NCI-H146 treated with DMSO at 0.1 percent for 48 hours (cell line): ENCODE results near the gene RSPH9.

Experiments used
- DNase-seq: peaks from one replicate; lab custom pipeline; 2025; ENCODE audit not compliant: unreplicated experiment; lab: John Stamatoyannopoulos, UW

Gene RSPH9

DNA sequence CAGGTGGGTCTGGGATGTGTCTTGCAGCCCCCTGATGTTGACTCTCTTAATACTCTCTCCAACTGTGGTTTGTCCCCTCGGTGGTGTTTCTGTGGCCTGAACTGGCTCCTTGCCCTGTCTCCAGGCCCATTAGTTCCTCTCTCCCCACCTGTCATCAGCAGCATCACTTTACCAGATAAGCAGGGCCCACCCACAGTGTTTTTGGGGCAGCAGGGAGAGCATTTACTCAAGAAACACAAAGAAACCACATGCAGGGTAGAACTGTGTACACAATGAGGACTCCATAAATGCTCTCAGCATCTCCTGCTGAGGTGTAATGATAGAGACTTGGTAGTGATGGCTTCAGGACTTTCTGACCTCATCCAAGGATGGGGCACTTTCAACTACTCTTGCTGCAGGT is 62.9 kb downstream of the RSPH9 start:
- DNase-seq, result peak; percentile 98

DNA sequence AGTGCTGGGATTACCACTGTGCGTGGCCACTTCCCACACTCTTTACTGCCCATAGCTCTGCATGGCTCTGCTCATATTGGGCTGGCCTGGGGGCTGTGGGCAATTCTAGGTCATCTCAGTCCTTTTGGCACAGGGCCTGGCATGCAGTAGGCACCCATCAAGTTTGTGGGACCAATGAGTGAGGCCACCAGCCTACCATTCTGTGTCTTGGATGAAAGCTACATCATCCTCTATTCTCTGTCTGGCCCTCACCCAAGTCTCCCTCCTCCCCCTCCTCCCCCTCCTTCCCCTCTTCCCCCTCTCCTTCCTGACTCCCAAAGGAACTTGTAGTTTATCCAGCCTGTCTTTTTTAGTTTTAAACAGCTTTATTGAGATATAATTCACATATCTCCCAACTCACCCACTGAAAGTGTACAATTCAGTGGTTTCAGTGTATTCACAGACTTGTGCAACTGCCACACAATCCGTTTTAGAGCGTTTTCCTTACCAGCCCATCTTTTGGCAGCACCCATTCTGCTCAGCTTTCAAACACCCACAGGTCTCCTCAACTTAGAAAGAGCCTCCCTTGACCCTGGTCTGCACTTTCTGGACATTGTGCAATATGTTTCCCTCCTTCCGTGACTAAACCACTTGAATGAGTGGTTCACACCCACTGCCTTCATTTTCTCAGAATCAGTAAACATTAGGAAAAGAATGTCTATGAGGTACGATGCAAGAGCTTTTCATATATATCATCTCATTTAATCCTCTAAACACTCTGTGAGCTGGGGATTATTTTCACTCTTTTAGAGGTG is 64.2 kb downstream of the RSPH9 start:
- no peak for DNase-seq

DNA sequence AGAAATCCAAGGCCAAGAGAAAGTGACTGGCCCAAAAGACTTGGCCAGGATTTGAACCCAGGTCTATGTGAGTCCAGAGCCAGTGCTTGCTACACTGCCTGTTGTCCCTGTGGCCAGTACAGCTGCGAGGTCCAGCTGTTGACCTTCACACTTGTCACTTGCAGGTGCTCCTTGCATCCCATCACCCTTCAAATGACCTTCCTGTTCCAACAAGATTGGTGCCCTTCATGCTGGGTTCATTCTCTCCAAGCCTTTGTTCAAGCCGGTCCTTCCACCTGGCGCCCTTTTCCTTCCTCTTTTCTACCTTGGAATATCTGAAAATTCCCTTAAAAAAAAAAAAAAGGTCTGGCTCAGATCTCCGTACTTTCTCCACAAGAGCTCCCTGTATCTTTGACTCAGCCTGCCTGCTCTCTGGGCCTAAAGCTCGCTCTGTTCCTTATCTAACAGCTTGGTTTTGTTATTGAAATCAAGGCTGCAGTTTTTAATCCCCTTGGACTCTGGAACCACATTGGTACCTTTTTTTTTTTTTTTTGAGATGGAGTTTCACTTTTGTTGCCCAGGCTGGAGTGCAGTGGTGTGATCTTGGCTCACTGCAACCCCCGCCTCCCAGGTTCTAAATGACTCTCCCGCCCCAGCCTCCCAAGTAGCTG is 64.9 kb downstream of the RSPH9 start:
- peak; percentile 28 for DNase-seq

DNA sequence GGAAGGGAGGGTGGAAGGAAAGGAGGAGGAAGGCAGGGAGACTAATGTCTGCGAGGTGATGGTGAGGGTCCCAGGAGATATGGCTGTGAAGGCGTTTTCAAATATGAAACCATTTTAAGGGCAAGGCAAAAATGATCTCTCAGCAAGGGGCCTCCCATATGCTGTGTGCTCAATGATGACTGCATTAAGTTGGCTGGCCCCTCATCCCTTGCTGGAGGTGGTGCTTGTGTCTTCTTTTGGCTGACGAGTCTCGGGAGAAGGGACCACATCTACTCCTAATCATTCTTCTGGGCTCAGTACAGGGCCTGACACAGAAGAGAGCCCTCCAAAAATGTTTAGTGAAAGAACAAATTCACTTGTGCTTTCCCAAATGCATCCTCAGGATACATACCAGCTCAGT is 65.7 kb downstream of the RSPH9 start:
- no peak for DNase-seq

DNA sequence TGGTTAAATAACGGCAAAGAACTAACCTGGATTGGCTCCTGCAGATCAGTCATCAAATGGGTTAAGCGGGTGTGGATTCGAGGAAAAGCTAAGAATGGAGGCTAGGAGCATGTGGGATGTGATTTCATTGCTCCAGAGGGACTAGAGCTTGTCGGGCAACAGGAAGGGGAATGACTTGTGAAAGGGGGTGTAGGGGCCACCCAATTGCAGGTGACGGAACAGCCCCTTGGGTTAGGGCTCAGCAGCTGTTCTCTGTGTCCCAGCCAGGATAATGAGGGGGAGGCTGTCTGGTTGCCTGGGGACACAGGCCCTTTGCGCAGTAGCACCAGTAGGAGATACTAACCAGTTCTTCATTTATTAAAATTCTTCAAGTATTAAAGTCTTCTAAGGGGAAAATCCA is 67.7 kb downstream of the RSPH9 start:
- no peak for DNase-seq

DNA sequence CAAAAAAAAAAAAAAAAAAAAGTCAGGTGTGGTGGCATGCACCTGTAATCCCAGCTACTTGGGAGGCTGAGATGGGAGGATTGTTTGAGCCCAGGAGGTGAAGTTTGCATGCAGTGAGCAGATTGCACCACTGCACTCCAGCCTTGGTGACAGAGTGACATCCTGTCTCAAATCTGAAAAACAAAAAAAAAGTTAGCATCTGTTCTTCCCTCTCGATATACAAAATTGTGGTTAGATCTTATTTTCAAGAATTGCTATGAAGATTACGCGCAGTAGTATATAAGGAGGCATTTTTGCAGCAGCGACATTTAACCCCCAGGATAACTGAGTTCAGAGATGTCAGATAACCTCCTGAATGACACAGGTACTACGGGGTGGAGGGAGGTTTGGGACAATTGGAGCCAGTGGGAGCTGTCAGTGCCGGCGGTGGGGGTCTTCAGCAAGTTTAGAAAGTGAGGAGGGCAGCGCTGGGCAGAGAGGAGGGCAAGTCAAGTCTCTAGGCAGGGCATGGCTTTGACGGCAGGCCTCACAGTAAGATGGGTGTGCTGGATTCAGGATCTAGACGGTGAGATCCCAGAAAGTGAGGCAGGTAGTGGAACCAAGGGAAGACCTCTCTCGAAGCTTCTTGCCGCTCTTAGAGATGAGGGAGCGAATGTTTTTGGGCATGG is 68.9 kb downstream of the RSPH9 start:
- no peak for DNase-seq

DNA sequence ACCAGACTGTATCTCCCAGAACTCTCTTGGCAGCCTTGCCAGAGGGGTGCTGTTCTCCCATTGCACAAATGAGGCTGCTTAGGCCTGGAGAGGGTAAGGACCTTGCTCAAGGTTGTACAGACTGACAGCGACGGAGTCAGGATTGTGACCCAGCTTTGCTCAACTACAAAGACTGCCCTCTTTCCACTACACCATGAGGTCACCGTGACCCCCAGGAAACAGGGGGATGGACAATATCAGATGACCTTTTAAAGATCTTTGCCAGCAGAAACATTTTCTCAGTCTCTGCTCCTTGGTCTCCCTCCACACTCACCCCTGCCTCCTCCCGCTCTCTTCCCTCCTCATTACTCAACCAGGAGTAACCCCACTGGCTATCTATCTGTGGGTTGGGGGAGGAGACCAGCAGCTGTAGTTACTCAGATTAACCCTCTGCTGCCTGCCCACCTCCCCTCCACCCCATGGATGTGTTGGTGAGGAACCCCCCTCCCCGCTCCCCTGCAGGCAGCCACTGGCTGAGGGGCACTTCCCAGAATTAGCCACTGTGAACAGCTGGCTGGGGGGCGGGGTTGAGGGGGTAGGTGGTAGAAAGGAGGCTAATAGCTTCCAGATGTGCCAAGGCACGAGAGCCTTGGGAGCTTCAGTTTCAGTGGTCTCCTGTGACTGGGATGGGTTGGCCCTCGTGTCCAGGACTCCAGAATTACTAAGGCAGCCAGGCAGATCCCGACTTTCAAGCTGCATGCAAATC is 69.6 kb downstream of the RSPH9 start:
- DNase-seq, result no peak

DNA sequence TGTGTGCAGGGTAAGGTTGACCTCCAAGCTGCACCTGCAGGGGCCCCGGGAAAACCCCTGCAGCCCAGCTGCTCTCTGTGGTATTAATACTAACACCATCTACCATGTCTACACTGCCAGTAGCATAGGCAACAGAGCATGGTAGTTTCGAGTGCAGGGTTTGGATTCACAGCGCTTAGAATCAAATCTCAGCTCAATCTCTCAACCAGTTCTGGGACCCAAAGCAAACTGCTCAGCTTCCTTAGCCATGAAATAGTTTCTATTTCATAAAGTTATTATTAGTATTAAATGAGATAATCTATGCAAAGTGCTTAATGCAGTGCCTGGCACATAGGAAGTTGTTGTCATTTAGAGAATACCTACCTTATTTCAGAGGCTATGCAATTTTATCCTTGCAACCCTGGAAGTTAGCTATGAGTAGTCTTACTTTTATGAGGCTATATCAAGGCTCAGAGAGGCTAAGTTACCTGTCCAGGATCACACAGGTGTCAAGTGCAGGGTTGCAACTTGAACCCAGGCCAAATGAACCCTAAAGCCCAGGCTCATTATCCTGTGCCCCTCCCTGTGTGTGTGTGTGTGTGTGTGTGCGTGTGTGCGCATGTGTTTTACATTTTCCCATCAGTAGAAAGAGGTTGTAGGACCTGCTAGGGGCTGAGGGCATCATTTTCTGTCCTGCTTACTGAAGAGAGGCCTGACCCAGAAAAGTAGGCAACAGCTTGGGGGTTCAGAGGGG is 70.4 kb downstream of the RSPH9 start:
- no peak for DNase-seq

DNA sequence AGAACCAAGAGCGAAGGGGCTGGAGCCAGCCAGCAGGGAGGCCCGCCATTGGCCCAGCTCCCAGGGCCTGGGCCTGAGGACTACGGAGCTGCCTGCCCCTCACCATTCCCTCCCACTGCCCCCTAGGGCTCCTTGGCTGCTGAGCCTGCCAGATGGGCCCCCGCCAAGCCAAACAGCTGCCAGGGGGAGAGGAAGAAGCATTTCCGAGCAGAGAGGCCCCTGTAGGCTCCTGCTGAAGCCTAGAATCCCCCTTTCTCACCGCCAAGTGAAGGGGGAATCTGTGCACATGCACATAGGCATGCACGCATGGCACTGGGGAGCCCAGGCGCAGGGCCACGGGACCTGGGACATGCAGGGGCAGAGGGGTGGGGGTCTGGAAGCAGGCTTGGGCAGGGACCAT is 71.3 kb downstream of the RSPH9 start:
- no peak for DNase-seq

DNA sequence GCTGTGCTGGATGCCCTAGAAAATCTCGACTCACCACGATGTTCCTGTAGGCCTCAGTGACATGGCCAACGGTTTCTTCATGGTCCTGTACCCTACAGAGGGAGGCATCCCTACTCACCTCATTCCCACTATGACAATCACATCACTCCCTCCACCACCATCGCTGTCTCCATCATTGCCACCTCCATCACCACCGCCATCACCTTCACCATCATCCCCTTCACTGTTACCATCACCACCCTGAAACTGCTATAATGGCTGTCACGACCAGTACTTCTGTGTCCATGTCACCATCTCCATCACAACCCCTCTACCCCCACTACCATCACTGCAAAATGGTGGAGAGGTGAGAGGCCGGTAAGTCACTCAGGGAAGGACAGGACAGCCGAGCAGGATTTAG is 72.6 kb downstream of the RSPH9 start:
- no peak for DNase-seq

DNA sequence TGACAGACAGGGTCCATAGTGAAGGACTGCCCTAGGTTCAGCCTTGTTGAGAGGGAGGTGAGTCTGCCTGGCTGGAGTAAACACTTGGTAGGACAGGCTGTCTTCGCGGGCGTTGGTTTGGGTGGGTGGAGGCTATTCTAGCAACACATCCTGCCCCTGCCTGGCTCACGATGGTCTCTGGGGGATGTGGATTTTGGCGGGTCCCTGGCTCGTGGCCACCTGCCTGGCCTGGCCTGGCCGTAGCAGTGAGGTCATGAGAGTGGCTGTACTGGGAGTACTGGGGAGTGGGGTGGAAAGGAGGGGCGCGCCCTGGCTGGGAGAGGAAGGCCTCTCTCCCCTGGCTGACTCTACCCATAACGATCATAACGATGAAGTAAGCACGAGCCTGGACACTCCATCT is 73.0 kb downstream of the RSPH9 start:
- no peak for DNase-seq

DNA sequence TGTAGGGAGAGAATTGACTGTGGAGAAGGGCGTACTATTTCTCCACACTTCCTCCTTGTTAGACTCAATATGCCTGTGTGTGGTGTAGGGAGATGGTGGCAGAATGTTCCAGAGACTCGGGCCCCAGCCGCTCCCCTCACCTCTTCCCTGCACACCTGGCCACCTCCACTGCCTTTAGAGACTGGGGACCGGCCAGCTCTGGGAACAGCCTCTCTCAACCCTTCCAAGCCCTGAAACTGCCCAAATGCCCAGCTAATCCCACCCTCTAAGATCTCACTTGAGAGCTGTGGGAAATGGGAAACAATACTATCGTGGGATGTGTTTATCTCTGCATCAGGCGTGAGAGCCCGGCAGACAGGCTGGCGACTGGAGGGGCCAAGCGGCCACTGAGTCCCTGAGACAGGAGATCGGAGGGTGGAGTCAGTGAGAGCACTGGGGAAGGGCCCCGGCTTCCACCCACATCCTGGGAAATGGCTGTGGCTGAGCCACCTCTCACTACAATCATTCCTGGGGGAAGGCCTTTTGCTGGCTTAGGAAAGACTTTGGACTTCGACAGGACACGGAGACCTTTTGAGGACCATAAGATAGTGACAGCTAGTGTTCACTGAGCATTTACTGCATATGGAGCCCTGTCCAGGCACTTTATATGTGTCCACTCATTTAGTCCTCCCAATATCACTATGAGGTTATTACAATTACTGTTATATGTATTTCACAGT is 73.7 kb downstream of the RSPH9 start:
- no peak for DNase-seq

DNA sequence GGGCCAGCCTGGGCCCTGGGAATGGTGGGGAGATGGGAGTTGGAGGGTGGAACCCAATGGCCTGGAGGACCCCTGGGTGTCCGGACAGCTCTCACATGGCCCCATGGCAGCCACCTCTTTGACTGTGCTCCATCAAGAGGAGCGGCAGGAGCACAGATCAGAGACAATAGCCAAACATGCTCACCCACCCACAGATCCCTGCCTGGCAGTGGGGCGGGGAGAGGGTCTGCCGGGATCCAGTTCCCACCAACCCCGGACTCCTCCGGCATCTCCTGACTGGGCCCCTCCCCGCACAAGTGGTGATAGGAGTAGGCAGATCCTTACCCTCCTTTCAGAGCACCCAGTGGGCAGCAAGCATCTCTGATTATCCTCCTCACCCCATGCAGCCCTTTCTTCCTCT is 74.7 kb downstream of the RSPH9 start:
- DNase-seq, result no peak

DNA sequence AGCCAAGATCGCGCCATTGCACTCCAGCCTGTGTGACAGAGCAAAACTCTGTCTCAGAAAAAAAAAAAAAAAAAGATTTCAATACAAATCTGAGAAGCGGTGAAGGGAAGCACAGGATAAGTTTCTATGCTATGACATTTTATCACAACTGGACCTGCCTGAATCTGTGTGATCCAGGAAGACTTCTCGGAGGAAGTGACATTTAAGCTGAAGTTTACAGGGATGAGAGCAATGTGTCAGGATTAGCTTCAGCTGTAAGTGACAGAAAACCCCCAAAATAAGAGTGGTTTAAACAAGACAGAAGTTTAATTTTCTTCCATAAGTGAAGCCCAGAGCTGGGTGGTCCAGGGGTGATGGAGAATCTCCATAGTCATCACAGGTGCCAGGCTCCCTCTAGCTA is 76.2 kb downstream of the RSPH9 start:
- no peak for DNase-seq
